B cell (primary cell): ENCODE measurements around the gene MAPT.

Experiments
- CTCF ChIP-seq: fragments of 200-600 bp; IDR thresholded peaks from one replicate; pipeline ENCODE4 v1.8.0; 2022; ENCODE audit warnings: antibody characterized with exemption, mild to moderate bottlenecking
- EZH2 ChIP-seq: IDR thresholded peaks from 2 replicates; pipeline ENCODE4 v1.6.1; 2012; ENCODE audit warnings: borderline replicate concordance, low read depth, mild to moderate bottlenecking, moderate library complexity, low read length; ENCODE audit not compliant: insufficient read depth, poor library complexity, severe bottlenecking

DNA sequence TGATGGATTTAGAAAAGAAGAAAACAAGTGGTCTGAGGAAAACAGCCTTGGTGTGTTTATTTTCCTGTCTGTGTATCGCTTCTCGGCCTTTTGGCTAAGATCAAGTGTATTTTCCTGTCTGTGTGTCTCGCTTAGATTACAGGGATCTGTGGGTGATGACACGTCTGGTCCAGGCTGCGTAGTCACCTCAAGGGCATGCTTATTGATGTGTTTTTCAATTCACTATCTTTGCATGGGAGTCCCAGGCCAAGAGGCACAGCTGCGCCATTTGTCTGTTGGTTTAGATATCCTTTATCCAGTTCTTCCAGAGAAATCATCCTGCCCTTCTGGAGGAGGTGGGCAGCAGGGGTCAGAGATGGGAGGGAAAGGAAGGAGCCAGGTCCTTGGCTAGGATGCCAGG lies 57.6 kb downstream of the MAPT start:
- TF ChIP-seq CTCF (no peak), EZH2 (no peak)
